GM18499 (cell line): ENCODE data around the gene POU3F1.

Experiments
- ATAC-seq: cut with Tn5 transposase; IDR thresholded peaks from one replicate; pipeline ENCODE4 v1.9.1; 2021; ENCODE audit warnings: moderate number of reproducible peaks; ENCODE audit not compliant: insufficient read depth, unreplicated experiment

Gene POU3F1

DNA sequence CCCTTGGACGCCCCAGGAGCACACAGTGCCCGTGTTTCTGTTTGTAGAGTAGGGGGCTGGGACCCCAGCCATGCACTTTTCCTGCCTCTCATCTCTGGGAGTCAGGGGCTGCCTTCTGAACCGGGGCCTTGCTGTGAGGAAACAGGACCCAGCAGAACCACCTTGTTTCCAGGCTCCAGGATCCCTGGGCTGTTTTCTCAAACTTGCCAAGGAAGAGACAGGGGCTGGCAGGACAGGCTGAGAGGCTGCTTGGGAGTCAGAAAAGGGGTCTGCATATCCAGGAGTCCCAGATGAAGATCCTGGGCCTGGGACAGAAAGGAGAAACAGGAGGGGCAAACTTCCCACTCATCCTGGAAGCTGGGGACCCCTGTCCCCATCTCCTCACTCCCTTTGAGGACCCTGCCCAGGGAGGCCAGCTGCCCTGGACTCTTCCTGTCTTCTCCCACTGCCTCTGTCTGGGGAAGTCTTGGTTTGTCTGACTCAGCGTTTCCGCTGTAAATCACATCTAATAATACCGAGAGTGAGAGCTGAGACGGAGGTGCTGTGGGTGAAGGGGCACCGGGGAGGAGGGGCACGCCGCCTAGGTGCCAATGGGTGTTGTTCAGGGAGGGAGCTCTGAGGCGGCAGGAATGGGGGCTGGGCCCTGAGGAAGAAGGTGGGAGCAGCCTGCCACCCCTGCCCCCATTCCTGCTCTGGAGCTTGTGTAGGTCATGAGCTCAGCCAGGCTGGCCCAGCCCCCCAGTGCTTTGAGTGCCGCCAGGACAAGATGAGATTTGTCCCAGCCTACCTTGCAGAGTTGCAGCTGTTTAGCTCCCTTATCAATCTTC lies 16.7 kb downstream of the POU3F1 start:
- ATAC-seq, result no peak

DNA sequence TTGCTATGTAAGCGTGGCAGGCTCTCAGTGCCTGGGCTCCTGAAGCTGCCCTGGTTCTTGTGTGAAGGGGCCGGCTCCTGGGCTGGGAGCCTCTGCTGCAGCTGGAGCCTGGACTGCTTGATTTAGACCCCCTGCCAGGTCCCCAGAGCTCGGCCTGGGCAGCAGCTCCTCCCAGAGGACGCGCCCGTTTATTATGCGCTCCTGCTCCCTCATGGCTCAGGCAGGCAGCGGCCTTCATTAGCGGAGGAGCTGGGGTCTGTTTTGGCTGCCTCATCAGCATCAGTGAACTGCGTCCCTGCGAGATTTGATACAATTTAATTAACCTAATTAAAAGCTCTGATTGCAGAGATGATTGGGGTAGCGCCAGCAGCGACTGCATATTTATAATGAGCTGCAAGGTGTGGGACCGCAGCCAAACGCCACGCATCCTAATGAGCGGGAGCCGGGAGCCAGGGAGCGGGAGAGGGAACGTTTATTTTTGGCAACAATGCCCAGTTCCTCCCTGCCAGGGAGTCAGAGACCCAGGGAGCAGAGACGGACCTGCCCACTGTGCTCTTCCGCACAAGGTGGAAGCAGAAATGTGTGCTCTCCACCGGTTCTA lies 17.4 kb downstream of the POU3F1 start:
- ATAC-seq, result no peak

DNA sequence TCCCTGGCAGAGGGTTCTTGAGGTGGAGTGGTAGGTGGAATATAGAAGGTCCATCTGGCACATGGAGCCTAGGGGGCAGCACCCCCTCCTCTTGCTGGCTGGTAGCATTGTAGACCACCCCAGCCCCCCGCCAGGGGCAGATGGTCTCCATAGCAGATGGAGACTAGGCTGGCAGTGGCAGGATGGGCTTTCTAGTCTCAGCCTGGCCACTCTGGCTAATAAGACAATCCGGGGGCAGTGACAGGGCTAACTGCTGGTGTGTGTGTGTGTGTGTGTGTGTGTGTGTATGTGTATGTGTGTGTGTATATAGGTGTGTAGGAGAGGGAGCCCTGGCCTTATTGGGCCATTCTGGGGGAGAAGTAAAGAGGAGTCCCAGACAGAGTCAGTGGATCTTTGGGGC lies 17.9 kb downstream of the POU3F1 start:
- no peak for ATAC-seq

DNA sequence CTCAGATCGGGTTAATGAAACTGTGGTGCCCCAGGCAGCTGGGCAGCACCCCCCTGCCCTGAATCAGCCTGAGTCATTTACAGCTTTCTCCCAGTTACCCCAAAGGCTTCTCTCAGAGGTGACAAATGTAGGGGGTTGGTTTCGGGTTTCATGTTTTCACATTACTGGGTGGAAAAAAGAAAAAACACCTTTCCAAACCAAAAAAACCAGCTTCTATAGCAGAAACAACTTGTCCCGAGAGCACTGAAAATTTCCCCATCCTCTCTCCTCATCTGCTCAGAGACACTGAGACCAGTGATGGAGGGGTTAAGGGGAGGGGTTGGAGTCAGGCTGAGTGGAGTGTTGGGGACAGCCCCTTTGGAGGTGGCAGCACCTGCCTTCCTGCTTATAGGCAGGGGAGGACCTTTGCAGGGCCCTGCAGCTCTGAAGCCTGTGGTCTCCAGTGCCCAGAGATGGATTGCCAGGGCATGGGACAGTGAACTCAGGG lies 18.4 kb downstream of the POU3F1 start:
- no peak for ATAC-seq

DNA sequence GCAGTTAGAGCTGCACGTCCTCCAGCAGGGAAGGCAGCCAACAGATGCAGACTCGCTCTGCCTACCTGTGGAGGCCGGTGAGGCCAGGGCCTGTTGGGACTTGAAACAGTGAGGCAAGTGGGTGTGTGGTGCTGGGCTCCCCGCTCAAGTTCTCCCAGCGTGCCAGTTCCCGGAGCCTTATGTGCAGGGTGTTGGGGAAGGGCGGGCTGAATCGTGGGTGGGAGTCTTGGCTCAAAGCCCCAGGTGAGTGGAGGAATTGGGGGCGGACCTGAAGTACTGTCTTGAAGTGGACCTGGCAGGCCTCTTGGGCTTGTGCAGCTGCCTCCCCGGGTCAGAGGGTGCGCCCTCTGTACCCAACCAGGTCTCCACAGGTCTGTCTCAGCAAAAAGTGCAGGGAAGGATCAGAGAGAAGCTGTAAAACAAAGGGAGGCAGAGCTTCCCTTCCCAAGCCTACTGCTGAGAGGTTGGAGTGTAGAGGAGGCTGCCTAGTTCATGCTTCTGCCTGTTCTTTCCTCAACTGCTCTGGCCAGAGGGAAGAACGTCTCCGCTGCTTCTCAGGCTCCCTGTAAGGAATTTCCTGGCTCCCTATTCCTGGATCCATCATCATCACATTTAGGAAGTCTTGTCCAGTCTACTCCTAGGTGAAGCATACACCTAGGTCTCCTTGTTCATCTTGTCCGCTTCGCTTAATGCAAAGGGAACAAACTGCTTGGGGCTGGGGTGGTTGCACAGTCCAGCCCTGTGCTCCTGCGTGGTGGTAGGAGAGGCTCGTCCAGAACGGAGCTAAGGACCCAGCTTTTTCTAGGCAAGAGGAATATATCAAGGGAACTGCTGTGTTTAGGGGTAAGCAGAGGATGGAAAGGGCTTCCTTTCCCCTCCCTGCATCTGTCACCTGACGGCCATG lies 19.1 kb downstream of the POU3F1 start:
- ATAC-seq, result no peak

DNA sequence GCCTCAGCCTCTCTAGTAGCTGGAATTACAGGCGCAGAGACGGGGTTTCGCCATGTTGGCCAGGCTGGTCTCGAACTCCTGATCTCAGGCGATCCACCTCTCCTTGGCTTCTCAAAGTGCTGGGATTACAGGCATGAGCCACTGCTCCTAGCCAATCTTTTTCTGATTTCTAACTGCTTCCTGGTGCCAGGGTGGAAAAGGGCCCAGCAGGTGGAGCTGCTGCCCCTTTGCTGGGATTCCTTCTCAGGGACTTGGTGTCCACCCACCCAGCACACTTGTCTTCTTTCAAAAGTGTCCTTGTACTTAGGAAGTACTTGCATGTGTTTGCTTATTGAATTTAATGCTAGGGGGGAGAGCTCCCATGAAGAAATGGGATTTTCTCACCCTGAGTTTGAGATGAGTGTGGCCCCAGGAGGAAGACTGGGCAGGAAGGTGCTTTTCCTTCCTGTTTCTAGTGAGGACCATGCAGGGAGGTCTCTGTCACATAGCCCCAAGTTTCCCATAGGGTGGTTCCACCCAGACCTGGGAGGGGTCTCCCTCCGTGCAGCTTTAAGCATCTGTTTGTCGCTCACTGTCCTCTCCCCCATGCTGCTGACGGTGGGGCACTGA lies 19.9 kb downstream of the POU3F1 start:
- no peak for ATAC-seq

DNA sequence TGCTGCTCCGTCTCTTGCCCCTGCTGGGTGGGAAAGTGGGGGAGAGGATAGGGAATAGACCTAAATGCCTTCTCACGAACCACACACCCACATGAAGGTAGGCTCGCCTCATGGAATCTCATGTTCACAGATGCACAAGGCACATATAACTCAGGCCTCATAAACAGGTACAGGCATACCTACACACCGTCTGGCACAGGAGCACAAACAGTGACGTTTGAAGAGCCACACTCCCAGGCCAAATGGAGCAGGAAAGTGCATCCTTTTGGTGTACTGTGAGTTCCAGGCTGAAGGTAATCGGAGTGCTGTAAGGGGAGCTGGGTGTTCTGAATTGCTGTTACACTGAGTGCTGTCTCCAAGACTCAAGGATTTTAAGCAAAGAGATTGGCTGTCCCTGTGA lies 20.9 kb downstream of the POU3F1 start:
- ATAC-seq, result no peak

DNA sequence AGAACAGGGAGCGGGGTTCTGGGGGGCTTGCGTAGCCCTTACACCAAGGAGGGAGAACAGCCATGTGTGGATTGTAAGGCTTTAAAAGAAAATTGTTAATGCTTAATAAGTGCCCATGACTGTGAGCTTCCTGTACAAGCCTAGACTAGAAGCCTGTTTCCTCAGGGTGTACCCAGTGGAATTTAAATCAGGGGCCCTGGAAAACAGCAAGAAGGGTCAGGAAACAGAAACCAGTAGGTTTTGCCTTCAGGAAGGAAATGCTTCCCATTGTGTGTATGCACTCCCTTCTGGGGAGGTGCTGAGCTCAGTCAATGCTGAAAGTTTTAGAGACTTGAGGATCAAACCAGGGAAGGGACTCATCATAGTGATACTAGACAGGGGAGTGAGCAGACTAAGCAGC lies 21.4 kb downstream of the POU3F1 start:
- ATAC-seq, result no peak

DNA sequence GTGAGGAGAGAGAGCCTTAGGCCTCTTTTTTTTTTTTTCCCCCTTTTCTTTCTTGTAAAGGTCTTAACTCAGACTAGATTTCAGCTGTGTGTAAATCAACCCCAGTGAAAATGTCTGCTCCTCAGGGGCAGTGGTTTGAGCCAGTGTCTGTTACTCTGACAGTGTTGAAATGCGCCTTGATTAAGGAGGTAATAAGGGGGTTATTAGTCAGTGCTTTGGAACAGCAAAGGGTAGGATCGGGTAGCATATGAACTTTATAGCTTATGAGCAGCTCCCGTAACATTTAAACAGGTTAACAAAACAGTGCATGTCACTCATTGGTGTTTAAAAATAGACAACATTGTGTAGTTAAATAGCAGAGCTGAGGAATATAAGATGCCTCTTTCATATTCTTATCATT lies 23.8 kb downstream of the POU3F1 start:
- ATAC-seq, result no peak

DNA sequence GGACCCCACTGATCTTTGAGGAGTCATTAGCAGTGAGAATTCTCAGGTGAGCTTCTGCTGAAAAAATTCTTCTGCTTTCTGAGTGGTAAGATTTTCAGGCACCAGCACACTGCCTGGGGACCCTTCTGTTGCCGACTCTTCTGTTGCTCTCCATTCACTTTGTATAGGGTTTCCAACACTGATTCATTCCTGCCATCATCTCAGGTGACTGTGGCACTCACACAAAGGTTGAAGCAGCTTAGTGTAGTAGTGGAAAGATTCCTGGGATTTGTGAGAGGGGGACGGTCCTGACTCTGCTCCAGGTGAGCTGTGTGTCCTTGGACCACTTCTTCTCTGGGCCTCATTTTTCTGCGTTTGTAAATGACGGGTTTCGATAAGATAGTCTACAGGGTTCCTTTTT lies 24.6 kb downstream of the POU3F1 start:
- no peak for ATAC-seq

DNA sequence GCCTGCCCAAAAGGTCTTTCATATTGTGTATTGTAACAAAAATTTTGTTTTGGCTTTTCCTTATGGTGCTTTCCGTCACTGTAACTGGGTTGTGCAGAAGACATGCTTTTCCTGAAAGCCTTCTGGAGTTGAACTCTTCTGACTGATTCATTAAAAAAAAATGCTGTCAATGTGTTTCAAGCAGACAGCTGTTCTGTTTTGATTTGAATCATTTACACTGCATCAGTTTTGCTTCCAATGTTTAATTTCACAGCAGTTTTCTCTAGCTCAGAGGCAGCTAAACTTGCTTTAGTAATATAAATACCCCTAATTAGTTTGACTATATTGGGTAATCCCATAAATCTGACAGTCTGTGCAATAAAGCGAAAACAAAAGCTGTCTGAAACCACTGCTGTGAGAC lies 26.2 kb downstream of the POU3F1 start:
- ATAC-seq, result no peak

DNA sequence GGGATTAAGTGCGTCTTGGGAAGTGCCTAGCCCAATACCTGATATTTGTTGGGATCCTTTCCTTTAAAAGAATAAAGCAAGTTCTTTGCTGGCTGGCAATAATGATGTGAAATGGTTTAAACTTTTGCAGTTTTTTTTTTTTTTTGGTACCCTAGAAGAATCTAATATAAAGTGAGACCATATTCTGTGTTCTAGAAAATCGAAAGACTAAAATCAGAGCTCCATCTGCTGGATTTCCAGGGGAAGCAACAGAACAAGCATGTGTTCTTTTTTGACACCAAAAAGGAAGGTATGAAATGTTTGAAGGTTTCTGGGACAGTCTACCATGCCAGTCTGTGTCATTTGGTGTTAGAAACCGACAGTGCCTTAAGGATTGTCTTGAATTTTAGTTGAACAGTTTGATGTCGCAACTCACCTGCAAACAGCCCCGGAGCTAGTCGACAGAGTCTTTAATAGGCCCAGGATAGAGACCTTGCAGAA lies 27.7 kb downstream of the POU3F1 start:
- no peak for ATAC-seq

DNA sequence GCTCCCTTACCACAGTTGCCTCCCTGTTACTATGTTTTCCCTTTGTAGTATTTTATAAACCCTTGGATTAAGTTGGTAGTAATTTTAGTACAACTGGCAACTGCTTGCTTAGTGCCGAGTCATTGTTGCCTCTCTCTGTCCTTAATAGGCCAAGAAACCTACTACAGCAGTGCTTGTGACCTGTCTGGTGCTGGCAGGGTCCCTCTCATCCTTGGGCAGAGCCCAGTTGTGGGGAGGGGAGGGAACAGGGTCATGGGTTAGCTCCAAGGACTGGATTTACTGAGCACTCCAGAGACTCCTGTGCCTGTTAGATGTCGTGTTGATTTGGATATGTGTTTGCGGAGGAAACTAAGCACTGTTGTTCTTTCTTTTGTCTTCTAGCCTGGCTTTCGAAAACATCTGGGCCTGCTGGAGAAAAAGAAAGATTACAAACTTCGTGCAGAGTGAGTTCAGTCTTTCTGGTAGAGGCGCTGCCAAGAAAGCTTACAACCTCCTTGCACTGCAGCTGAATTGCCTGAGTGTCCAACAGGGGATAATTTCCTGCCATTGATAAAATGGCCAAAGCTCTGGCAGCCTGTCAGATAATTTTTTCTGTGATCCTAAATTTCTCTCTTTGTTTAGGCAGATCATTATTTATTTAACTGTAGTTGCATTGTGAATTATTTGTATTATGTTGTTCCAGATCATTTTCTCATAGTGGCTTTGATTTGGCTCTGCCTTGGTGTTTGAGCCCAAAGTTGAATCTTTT lies 30.4 kb downstream of the POU3F1 start:
- ATAC-seq, result no peak

DNA sequence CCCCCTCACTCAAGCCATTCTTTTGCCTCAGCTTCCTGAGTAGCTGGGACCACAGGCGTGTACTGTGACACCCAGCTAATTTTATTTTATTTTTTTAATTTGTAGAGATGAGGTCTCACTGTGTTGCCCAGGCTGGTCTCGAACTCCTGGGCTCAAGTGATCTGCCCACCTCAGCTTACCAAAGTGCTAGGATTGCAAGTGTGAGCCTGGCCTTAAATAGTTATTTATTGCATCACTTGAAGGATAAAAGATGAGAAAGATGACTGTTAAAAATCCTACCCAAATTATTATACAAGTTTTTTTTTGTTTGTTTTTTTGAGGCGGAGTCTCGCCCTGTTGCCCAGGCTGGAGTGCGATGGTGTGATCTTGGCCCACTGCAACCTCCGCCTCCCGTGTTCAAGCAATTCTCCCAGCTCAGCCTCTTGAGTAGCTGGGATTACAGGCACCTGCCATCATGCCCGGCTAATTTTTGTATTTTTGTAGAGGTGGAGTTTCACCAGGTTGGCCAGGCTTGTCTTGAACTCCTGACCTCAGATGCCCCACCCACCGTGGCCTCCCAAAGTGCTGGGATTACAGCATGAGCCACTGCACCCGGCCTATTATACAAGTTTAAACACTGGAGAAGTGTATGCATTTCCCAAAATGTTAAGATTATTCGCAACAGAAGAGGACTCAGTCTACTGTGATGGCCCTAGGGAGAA lies 31.7 kb downstream of the POU3F1 start:
- no peak for ATAC-seq

DNA sequence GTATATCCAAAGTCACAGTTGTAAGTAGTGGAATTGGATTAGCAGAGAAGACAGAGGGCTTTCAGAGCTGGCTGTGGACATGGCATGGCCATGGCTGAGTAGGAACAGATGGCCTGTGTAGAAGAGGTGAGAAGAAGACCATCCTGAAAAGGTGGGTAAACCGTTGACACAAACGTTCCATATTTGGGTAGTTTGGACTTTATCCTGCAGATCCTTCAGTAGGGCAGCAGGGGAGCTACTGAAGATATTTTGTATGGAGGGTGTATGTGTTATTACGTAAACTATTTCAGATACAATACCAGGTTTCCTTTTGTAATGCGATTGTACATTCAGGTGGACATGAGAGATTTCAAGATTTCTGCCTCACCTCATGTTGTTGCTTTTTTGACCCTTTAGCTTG lies 32.4 kb downstream of the POU3F1 start:
- no peak for ATAC-seq

DNA sequence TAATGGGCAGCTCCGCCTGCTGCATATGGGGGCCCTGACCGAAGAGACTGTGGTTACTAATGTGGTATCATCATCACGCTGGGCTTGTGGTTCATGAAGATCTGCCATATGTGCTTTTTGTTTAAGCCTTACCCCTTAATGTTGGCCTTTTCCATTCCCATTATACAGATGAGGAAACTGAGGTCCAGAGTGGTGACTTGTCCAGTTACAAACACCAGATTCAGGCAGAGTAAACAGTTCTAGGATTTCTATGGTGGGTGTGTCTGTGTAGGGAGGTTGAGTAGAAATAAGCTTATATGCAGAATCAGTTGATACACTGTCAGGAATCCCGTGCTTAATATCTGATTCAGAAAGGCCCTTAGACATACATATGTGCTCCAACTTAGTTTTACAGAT lies 33.4 kb downstream of the POU3F1 start:
- no peak for ATAC-seq

DNA sequence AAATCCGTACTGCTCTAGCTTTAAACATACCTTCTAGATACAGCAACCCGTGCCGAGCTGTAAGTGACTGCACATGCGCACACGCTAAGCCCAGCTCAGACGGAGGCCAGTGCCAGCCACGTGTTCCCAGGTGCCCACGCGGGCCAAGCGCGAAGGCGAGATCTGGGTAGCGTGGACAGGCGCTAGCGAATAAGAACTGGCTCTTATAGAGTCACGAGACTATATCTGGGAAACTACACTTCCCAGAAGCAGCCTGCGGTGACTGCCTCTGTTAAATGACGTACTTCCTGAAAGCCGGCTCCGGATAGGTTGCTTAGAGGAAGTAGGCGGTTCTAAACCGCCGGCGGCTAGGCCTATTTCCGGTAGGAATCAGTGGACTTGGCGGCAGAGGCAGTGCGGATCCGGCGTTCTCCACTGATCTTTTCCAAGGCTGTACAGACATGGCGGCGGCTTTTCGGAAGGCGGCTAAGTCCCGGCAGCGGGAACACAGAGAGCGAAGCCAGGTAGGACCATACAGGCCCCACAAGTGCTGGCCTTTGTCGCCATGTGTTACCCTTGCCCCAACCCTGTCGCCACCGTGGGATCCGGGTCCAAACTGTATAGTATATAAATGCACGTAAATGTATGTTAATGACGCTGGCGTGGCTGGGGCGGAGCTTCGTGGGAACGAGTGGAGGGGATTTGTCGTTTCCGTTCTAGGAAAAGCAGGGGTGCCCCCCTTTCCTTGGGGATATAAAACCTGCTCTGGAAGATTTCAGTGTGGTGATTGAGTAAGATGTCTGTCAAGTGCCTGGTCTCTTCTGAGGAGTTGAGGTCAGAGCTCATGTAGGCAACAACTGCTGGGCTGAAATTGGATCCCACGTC lies 34.0 kb downstream of the POU3F1 start, which contains the start of gene UTP11:
UTP11 (plus strand) TSS at position 372 of the 864 bp plus-strand sequence; CDS start at position 441, 69 bp downstream.
- peak; percentile 88 for ATAC-seq

DNA sequence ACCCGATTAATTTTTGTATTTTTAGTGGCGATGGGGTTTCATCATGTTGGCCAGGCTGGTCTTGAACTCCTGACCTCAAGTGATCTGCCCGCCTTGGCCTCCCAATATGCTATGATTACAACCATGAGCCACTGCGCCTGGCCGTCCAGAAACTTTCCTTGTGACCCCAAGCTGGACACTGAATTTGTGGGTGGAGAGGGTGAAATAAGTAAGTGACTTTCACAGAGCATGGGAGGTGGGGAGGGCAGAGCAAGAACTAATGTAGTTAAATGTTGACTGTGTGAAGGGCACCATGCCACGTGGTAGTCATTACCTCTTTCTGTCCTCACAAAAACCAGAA lies 36.8 kb downstream of the POU3F1 start:
- ATAC-seq, result no peak
